OCI-LY1 (cell line): ENCODE measurements around the gene SAA2.

ENCODE experiments used
- EZH2 ChIP-seq: fragments of 200-600 bp; sonication (generic), shearing (Covaris generic); IDR thresholded peaks from 2 replicates; pipeline ENCODE4 v1.8.0; 2017; ENCODE audit warnings: borderline replicate concordance, mixed run types, mild to moderate bottlenecking, antibody characterized with exemption, low read length, moderate library complexity, mixed read lengths
- TF ChIP-seq, protein P1 (sequence below): fragments of 200-600 bp; sonication (generic), shearing (Covaris generic); IDR thresholded peaks from 2 replicates; pipeline ENCODE4 v1.5.1; 2017; ENCODE audit warnings: mild to moderate bottlenecking, antibody characterized with exemption, low read length, moderate library complexity, mixed read lengths

DNA sequence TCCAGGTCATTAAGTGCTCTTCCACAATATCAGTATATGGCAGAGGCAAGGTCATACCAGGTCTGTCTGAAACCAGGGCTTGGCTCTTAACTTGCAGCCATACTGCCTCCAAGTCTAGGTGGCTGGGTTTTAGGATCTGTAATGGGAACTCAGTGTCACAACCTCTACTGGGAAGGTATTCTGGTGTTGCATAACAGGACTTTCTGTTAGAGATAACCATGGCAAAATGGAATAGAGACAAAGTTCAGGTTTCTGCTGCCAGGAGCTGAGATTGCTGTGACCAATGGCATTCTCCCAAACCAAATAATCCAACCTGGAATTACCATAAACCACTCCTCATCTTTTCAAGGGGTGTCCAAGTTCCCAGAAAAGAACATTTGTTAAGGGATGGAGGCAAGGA lies 10.8 kb upstream of the SAA2 start:
- TF ChIP-seq, protein P1, sequence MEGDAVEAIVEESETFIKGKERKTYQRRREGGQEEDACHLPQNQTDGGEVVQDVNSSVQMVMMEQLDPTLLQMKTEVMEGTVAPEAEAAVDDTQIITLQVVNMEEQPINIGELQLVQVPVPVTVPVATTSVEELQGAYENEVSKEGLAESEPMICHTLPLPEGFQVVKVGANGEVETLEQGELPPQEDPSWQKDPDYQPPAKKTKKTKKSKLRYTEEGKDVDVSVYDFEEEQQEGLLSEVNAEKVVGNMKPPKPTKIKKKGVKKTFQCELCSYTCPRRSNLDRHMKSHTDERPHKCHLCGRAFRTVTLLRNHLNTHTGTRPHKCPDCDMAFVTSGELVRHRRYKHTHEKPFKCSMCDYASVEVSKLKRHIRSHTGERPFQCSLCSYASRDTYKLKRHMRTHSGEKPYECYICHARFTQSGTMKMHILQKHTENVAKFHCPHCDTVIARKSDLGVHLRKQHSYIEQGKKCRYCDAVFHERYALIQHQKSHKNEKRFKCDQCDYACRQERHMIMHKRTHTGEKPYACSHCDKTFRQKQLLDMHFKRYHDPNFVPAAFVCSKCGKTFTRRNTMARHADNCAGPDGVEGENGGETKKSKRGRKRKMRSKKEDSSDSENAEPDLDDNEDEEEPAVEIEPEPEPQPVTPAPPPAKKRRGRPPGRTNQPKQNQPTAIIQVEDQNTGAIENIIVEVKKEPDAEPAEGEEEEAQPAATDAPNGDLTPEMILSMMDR, result no peak
- TF ChIP-seq EZH2, result no peak
